ENCODE measurements around the gene PLXNB3.
"Not testable (repeated sequence)": the region's sequence is repeated elsewhere in the genome, so short reads cannot be mapped to it uniquely, and the experiment has no call there.

PLXNB3 gene

DNA sequence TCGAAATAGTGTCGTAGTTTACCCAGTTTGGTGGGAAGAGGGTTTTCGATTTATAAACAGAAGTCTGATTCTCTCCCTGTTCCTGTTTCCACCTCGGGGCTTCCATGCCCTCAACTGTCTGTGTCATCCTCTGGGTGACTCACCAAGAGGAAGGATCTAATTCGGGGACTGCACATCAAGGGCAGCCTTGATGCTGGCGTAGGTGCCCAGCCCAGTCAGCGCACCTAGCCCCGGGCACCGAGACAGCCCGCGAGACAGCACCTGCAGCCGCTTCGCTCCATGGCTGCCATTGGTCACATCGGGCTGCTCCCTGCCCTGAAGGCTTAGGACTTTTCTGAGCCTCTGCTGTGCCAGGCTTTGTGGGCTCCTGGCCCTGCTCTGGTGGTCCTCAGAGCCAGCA is 31.6 kb upstream of the PLXNB3 start:
- DNase-seq (ENCODE audit: low read depth): no peak

DNA sequence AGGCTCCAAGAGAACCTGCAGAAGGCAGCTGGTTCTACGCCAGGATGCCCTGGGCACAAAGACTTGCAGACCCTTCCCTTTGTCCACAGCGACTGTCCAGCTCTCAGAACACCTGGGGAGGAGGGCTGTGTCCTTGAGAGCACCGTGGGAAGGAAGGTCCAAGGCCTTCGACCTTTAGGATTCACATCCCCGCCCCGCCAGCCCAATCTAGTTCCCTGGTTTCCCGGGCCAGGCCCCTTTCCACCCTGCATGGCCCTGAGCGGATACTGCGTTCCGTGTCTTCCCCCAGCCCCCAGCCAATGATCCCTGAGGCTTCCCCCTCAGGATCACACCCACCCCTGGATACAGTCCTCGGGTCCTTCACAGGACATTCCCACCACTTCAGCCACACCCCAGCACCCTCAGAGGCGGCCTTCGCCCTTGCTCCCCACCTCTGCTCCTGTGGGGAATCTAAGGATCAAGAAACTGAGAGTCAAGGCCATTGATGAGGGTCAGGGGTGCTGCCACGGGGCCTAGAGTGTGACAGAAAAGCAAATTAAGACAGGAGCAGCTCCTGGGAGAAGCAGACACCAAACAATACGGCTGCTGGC is 30.3 kb upstream of the PLXNB3 start:
- no peak for DNase-seq (ENCODE audit: low read depth)

DNA sequence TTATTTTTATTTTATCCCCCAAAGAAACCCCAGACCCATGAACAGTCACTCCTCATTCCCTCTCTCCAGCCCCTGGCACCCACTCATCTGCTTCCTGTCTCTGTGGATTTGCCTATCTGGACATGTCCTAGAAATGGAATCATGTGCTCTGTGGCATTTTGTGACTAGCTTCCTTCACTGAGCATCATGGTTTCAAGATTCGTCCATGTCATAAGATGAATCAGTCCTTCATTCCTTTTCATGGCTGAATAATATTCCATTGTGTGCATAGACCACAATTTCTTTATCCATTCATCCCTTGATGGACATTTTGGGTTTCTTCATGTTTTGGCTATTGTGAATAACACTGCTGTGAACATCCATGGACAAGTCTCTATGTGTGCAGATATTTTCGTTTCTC is 29.2 kb upstream of the PLXNB3 start:
- DNase-seq (ENCODE audit: low read depth): no peak

DNA sequence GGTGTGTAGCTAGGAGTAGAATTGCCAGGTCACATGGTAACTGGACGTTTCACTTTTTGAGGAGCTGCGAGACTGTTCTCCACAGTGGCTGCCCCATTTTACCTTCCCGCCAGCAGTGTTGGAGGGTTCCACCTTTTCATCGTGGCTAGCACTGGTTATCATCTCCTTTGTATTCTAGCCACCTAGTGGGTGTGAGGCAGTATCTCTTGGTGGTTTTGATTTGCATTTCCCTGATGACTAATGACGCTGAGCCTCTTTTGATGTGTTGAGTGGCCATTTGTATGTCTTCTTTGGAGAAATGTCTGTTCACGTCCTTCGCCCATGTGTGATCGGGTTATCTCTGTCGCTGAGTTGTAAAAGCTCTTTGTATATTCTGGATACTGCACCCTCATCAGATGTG is 28.8 kb upstream of the PLXNB3 start:
- DNase-seq (ENCODE audit: low read depth): no peak

DNA sequence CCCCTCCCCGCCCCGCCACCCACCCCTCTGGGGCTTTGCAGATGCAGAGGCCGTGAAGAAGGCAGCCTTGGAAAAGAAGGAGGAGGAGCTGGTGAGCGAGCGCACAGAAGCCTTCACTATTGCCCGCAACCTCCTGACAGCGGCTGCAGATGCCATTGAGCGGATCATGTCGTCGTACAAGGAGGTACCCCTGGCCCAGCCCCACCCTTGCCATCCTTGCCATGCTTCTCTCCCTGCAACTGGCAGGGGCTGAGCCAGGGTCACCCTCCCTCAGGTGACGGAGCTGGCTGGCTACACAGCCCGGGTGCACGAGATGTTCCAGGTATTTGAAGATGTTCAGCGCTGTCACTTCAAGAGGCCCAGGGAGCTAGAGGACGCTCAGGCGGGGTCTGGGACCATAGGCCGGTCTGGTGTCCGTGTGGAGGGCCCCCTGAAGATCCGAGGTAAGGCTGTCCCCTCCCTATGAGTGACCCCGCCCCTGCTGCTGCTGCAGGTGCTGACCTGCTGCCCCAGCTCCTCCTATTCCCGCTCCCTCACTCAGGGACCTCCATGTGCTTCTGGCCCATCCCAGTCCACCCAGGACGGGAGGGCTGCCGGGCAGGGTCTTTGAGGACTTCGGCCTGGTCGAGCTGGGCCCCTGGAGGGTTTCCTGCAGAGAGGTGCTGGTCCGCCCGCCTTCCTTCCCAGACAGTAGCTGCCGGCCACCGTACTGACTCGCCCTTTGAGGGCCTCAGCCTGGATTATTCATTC is 27.8 kb upstream of the PLXNB3 start:
- no peak for DNase-seq (ENCODE audit: low read depth)

DNA sequence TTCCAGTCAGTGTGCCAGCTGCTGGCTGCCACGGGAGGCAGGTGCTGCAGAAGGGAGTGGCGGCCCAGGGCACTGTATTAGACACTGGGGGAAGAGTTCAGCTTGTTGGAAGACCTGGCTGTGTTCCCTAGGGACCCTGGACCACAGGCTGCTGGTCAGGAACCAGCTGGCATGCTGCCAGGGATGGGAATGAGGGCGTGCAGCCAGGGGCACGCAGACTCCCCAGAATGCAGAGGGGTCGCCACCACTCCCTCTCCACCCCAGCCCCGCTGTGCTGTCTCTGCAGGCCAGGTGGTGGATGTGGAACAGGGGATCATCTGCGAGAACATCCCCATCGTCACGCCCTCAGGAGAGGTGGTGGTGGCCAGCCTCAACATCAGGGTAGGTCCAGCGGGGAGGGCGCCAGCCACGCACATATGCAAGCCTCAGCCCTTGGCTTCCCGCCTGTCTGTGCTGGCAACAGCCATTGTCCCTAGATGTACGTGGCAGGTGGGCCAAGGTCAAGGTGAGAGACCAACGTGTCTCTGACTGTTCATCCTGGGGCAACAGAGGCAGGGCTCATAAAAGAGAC is 27.1 kb upstream of the PLXNB3 start:
- DNase-seq (ENCODE audit: low read depth): no peak

DNA sequence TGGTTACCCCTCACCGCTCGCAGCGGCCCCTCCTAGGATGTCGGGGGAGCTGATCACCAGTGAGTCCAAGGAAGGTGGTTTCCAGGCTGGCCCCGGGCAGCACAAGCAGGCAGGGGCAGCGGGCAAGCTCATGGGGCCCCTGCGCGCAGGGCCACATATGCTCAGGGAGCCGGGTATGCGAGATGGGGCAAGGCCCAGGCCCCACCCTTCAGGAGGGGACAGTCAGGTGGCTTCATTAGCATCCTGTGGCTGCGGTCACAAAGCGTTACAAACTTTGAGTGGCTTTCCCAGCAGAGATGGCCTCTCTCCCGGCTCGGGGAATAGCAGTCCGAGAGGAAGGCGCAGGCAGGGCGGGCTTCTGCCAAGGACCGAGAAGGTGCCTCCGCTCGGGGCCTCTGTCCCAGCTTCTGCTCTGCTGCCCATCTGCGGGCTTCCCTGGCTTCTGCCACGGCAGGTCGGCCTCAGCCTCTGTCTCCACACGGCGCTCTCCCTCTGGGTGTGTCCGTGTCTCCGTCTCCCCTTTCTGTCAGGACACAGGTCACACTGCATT is 25.9 kb upstream of the PLXNB3 start:
- DNase-seq (ENCODE audit: low read depth): no peak

DNA sequence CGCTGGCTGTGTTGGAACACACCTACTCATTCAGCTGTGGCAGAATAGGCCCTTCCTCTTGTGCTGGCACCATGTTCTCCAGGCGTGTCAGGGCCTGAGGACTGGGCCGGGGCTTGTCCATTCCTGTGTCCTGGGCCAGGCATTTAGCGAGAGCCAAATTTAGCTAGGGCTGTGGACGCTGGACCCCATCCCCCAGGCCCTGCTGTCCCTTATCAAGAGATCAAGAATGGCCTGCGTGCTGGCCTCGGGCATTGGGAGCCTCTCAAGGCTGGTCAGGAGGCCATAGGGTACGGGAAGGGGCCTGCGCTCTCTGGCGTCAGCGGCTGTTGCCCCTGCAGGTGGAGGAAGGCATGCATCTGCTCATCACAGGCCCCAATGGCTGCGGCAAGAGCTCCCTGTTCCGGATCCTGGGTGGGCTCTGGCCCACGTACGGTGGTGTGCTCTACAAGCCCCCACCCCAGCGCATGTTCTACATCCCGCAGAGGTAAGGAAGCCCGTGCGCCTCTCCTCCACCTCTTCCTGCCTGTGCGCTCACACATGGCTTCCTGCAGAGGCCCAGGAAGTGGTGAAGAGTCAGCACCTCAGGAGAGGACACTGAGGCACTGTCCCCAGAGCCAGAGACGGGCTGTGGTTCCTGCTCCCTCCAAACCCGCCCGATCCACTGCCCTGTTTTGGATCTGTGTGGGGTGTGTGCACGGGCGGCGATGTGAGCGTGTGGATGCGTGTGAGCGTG is 24.1 kb upstream of the PLXNB3 start:
- no peak for DNase-seq (ENCODE audit: low read depth)

DNA sequence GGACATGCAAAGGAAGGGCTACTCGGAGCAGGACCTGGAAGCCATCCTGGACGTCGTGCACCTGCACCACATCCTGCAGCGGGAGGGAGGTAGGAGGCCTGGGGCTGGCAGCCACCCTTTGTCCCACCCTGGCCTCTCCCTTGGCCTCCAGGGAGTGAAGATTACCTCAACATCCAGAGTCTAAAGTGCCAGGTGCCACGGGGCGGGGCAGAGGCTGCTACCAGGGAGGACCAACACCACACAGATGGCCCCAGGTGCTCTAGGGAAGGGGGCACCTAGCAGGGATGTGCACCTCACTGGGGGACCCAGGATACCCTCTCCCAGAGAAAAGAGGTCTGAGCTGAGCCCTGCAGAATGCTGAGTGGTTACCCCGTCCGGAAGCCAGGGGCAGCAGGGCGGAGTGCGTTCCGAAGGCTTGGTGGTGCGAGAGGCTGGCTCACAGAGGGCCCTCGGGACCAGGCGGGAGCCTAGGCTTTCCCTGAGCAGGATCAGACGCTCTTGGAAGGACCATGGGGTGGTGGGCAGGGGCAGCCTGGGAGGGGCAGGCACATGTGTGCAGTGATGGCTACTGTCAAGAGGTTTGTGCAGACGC is 23.3 kb upstream of the PLXNB3 start:
- no peak for DNase-seq (ENCODE audit: low read depth)

DNA sequence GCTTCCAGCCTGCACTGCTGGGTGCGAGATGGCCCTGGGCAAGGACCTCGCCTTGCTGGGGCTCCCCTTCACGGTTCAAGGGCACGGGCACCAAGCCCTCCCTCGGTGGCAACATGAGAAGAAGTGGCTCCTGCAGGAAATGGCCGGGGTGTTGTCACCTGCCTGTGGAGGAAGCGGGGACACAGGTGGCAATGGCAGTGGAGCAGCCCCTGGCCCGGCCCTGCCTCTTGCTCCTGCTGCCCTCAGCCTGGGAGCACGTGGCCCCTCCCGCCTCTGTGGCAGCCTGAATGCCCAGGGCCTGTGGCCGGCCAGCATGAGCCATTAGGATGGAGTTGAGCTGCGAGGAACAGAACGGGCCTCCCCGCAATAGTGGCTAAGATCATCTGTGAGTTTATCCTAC is 22.6 kb upstream of the PLXNB3 start:
- DNase-seq (ENCODE audit: low read depth): no peak

DNA sequence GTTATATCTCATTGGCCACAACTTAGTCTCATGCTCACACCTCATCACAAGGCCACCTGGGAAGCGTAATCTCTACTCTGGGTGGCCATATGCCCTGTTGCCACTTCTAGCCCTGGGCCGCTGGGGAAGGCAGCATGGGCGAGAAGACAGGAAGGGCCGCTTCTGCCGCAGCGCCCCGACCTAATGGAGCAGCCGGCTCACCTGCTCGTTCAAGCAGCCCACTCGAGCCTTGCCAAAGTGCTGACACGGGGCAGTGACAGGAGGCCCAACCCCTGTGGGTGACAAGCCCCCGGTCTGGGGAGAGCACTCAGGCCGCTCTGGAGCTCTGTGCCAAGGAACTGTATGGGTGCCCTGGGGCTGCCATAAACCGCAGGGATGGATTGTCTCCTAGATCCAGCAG is 21.9 kb upstream of the PLXNB3 start:
- DNase-seq (ENCODE audit: low read depth): not testable (repeated sequence)

DNA sequence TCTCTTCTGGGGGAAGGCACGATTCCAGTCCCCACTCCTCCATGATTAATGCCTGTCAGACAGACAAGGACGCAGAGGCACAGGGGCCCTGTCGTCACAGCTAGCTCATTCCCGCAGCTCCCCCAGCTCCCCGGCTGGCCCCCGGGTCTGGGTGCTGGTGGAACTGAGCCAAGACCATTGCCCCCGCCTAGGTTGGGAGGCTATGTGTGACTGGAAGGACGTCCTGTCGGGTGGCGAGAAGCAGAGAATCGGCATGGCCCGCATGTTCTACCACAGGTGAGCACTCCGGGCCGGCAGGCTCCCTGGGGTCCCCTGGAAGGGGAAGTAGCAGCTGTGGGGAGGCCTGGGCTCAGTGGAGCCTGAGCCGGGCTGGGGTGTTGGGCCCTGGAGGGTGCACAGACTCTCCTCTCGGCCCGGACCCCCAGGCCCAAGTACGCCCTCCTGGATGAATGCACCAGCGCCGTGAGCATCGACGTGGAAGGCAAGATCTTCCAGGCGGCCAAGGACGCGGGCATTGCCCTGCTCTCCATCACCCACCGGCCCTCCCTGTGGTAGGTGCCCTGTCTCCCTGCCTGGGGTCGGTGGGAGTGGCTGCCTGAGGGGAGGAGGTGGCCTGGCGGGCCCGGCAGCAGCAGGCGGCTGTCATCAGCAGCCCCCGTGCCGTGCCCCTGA is 21.1 kb upstream of the PLXNB3 start:
- DNase-seq (ENCODE audit: low read depth): not testable (repeated sequence)

DNA sequence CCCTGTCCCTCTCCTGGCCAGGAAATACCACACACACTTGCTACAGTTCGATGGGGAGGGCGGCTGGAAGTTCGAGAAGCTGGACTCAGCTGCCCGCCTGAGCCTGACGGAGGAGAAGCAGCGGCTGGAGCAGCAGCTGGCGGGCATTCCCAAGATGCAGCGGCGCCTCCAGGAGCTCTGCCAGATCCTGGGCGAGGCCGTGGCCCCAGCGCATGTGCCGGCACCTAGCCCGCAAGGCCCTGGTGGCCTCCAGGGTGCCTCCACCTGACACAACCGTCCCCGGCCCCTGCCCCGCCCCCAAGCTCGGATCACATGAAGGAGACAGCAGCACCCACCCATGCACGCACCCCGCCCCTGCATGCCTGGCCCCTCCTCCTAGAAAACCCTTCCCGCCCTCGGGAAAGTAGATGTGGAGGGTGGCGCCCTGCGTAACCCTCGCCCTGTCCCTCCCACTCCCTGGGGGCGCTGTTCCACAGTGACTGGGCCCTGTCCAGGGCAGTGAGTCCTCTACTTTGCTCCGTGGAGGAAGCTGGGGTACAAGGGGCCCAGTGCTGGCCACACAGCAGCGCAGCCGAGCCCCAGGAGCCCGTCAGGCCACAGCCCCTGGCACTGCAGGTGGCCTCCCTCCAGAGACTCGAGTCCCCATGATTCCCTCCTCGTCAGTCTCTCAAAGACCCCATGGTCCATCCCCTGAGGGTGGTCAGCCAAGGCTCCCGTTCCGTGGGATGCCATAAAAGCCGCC is 20.4 kb upstream of the PLXNB3 start:
- not testable (repeated sequence) for DNase-seq (ENCODE audit: low read depth)

DNA sequence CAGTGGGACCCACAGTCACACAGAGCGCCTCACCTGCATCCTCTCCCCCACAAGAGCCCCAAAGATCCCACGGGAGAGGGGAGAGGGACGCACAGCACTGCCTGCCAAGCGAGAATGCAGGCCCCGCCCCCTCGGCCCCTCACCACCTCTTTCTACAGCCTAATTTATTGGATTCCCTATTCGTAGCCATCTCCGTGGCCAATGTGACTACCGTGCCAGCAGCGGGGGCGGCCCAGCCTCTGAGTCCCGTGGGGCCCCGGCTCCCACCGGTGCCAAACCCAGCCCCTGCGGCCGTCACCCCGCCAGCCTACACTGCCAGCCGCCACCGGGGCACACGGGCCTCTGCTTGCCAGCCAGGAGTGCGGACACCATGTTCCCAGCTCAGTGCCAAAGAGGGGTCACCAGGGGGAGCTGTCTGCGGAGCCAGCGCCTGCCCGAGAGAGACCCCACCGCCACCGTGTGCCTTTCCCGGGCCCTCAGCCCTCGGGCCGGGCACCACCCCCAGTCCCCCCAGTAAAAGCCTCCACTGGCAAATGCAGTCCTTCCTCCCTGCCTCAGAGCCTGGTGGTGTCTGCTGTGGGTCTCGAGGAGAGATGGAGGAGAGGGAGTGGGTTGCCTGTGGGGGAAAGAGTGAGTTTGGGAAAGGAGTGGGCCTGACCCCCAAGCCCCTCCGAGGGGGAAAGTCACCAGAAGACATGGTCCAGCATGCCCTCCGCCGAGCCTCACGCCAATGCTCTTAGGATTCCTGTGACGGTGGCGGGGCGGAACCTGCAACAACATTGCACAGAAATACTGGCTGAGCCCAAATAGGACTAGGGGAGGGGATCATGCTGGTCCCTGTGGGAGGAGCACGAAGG is 19.6 kb upstream of the PLXNB3 start:
- DNase-seq (ENCODE audit: low read depth): no peak

DNA sequence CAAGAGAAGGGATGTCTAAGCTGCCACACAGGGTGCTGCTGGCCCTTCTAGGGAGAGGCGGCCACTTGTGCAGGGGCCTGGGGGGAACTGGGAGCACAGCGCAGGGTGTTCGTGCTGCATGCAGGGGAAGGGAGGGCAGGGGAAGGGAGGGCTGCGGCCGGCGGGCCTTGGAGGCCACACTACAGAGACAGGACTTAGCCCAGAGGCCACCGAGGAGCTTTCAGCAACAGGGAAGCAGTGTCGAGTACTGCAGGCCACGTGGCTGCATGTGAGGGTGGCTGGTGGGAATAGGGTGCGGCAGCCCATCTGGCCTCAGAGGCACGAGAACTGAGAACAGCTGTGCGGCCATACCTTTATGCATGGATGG is 19.0 kb upstream of the PLXNB3 start:
- DNase-seq (ENCODE audit: low read depth): not testable (repeated sequence)

DNA sequence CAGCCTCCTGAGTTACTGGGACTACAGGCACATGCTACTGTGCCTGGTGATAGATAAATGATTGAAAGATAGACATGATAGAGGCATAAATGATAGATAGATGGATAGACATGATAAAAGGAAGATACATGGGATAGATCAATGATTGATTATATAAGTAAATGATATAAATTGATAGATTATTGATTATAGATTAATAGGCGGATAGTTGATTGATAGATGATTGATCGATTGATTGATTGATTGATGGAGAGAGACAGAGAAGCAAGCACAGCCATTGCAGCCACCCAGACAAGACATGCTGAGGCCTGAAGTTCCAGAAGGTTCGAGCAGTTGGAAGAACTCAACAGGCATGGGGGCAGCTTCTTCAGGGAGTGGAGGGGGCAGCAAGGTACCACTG is 17.7 kb upstream of the PLXNB3 start:
- no peak for DNase-seq (ENCODE audit: low read depth)

DNA sequence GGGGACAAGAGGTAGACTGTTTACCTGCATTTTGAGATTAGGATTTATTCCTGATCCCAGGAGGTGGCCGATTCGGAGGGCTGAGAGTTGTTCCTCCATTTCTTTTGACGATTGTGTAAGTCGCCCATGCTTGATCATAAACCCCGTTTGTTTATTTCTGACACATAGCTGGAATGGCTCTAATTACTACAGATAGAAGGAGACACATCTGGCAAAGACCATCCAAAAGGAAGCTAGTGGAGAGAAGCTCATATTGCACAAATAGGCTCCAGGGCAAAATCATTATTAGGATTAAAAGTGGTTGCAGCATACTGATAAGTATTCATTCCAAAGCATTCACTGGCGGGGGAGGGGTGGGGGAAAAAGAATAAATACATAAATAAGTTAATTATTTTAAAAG is 17.1 kb upstream of the PLXNB3 start:
- DNase-seq (ENCODE audit: low read depth): not testable (repeated sequence)

DNA sequence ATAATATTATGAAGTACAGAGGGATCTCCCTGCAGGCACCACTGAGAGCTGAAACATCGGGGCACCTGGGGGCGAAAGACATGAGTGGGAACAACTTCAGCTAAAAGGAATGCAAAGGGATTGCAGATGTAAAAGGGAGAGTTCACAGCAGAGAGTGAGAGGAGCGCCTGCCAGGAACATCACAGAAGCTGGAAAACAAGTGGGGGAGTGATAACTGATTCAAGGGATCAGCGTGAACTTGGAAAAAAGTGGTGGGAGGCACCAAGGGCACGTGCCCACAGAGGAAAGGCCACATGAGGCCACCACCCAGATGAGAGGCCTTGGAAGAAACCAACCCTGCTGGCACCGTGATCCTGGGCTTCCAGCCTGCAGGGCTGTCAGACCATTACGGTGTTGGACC is 15.0 kb upstream of the PLXNB3 start:
- not testable (repeated sequence) for DNase-seq (ENCODE audit: low read depth)

DNA sequence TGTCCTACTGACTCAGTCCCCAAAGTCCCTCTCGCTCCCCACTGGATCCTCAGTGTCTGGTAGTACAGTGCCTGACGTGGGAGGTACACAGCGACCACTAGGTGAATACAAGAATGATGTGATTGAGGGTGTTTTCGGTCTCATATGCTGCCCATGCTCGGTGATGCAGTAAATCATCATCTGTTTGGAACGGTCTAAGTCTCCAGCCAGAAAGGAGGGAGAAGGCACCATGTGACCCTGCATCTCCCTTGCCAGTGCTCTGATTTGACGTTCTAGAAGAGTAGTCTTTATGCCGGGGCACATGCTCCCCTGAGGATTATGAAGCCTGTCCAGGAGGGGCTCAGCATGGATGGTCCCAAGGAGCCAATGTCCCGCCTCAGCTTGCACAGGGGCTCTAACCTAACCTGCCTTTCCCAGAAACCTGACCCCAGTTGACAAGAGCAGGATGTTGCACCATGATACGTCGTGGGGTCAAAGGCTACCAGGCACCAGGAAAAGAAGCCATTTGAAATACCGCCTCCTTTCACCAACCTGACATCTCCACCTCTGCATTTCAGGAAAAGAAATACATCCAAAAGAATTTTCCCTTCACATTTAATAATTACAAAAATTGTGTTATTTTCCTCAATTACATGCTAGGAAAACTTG is 13.8 kb upstream of the PLXNB3 start:
- no peak for DNase-seq (ENCODE audit: low read depth)

DNA sequence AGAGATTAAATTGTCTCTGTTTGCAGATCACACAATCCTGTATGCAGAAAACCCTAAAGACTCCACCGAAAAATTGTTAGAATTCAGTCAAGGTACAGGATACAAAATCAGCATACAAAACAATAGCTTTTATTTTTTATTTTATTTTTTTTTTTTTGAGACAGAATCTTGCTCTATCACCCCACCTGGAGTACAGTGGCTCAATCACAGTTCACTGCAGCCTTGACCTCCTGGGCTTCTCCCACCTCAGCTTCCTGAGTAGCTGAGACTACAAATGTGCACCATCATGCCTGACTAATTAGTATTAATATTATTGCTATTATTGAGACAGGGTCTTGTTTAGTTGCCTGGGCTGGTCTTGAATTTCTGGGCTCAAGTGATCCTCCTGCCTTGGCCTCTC is 8.9 kb upstream of the PLXNB3 start:
- DNase-seq (ENCODE audit: low read depth): no peak

Measured in GM04504 (cell line).